Hepatocyte (in vitro differentiated cells): Measurements from ENCODE around the gene UBXN4. TPM values are rescaled to one million over a fixed set of nuclear protein-coding genes. Genes with fewer than 3 reads are reported as not detected.

Experiments
- DNase-seq: peaks from one replicate; pipeline ENCODE4 v3.0.0-alpha.2; 2016; ENCODE audit warnings: low spot score
- H2AFZ ChIP-seq: fragments of 200-600 bp; sonication (generic); 2 replicates; pipeline ENCODE4 v1.6.0; 2016; ENCODE audit warnings: antibody characterized with exemption, mild to moderate bottlenecking
- H3K27ac ChIP-seq: fragments of 200-600 bp; sonication (generic); 2 replicates; pipeline ENCODE4 v1.5.1; 2016; ENCODE audit warnings: mild to moderate bottlenecking
- H3K27me3 ChIP-seq: fragments of 200-600 bp; sonication (generic); 2 replicates; pipeline ENCODE4 v1.6.1; 2016
- H3K36me3 ChIP-seq: fragments of 200-600 bp; sonication (generic); replicated peaks from 2 replicates; pipeline ENCODE4 v1.5.1; 2016; ENCODE audit warnings: low read depth; ENCODE audit not compliant: insufficient read depth
- H3K4me1 ChIP-seq: fragments of 200-600 bp; sonication (generic); 2 replicates; pipeline ENCODE4 v1.5.1; 2016; ENCODE audit warnings: mild to moderate bottlenecking, moderate library complexity; ENCODE audit not compliant: insufficient read depth
- H3K4me2 ChIP-seq: fragments of 200-600 bp; sonication (generic); 2 replicates; pipeline ENCODE4 v1.6.0; 2016
- H3K4me3 ChIP-seq: fragments of 200-600 bp; sonication (generic); 2 replicates; pipeline ENCODE4 v1.5.1; 2016; ENCODE audit warnings: mild to moderate bottlenecking
- H3K79me2 ChIP-seq: fragments of 200-600 bp; sonication (generic); 2 replicates; pipeline ENCODE4 v1.6.0; 2017; ENCODE audit warnings: mild to moderate bottlenecking
- H3K9me2 ChIP-seq: fragments of 200-600 bp; sonication (generic); replicated peaks from 2 replicates; pipeline ENCODE4 v1.6.0; 2017; ENCODE audit warnings: mild to moderate bottlenecking; ENCODE audit not compliant: insufficient read depth
- H3K9me3 ChIP-seq: fragments of 200-600 bp; sonication (generic); 2 replicates; pipeline ENCODE4 v1.5.1; 2016; ENCODE audit warnings: low read depth, mild to moderate bottlenecking
- H4K20me1 ChIP-seq: fragments of 200-600 bp; sonication (generic); 2 replicates; pipeline ENCODE4 v1.6.0; 2016; ENCODE audit warnings: mild to moderate bottlenecking; ENCODE audit not compliant: insufficient read depth, poor library complexity, severe bottlenecking
- EZH2 ChIP-seq: fragments of 200-600 bp; sonication (generic); IDR thresholded peaks from 2 replicates; pipeline ENCODE4 v1.6.1; 2016; ENCODE audit warnings: antibody characterized with exemption, mild to moderate bottlenecking, borderline replicate concordance
- EZH2phosphoT487 ChIP-seq: fragments of 200-600 bp; sonication (generic); IDR thresholded peaks from one replicate; pipeline ENCODE4 v1.6.1; 2018; ENCODE audit warnings: antibody characterized with exemption, mild to moderate bottlenecking, low read depth, moderate library complexity; ENCODE audit not compliant: unreplicated experiment, severe bottlenecking
- WGBS: methylation state at CpG from one replicate; pipeline ENCODE4 v1.1.6; 2016; ENCODE audit warnings: low lambda C conversion rate; ENCODE audit errors: missing lambda C conversion rate; 5-methylcytosine and 5-hydroxymethylcytosine counted together
- polyA plus RNA-seq: library from polyadenylated mRNA; unstranded; fragments of >200 nt; fragmentation: Nextera tagmentation; extraction: Ambion mirVana; gene quantifications from 2 replicates; pipeline ENCODE4 v1.2.1, GENCODE V29; 2016
- total RNA-seq: library from RNA; depleted of rRNA; stranded (reverse); fragments of >200 nt; gene quantifications from 2 replicates; pipeline ENCODE4 v1.2.3, GENCODE V29; 2014
- TF ChIP-seq, protein P1 (sequence below): fragments of 200-600 bp; sonication (generic); IDR thresholded peaks from 2 replicates; pipeline ENCODE4 v1.5.1; 2016; ENCODE audit warnings: antibody characterized with exemption, mild to moderate bottlenecking; ENCODE audit not compliant: poor library complexity

UBXN4 gene
- total RNA-seq (111 and 121 TPM in 2 replicates), polyA plus RNA-seq (244 and 276 TPM in 2 replicates)

- Histone ChIP-seq H4K20me1 (peaks cover 34% of the 10 kb centered on the region), H3K9me3 (no peaks in the 10 kb centered on the region), H3K4me3 (peak within 1 kb of the TSS; percentile 95), H3K36me3 (no peaks in the 10 kb centered on the region), H2AFZ (peak within 1 kb of the TSS; percentile 79), H3K4me1 (peaks cover 6% of the 10 kb centered on the region), H3K27me3 (no peaks in the 10 kb centered on the region), H3K4me2 (peak within 1 kb of the TSS; percentile 73), H3K27ac (peak within 1 kb of the TSS; percentile 100), H3K79me2 (peaks cover 46% of the 10 kb centered on the region), H3K9me2 (no peaks in the 10 kb centered on the region)
- WGBS, result 1% methylated on average over 78 of the region's 93 CpGs
- peak; percentile 98 for DNase-seq
- no peak for TF ChIP-seq EZH2
- TF ChIP-seq, protein P1, sequence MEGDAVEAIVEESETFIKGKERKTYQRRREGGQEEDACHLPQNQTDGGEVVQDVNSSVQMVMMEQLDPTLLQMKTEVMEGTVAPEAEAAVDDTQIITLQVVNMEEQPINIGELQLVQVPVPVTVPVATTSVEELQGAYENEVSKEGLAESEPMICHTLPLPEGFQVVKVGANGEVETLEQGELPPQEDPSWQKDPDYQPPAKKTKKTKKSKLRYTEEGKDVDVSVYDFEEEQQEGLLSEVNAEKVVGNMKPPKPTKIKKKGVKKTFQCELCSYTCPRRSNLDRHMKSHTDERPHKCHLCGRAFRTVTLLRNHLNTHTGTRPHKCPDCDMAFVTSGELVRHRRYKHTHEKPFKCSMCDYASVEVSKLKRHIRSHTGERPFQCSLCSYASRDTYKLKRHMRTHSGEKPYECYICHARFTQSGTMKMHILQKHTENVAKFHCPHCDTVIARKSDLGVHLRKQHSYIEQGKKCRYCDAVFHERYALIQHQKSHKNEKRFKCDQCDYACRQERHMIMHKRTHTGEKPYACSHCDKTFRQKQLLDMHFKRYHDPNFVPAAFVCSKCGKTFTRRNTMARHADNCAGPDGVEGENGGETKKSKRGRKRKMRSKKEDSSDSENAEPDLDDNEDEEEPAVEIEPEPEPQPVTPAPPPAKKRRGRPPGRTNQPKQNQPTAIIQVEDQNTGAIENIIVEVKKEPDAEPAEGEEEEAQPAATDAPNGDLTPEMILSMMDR, result peak; percentile 51
Observed at GRCh38 chr2:135741395-135742324, at the start of gene UBXN4. Gene UBXN4, plus strand, starts transcription at chr2:135741855. Its CDS starts 75 bp downstream, at chr2:135741930.

- Histone ChIP-seq H3K36me3 (no peaks in the 10 kb centered on the region), H3K27me3 (no peaks in the 10 kb centered on the region), H3K27ac (no peak overlapping the region), H2AFZ (no peak overlapping the region), H3K9me2 (no peaks in the 10 kb centered on the region), H3K4me3 (no peak overlapping the region), H4K20me1 (no peaks in the 10 kb centered on the region), H3K4me2 (no peak overlapping the region), H3K79me2 (no peaks in the 10 kb centered on the region), H3K9me3 (no peaks in the 10 kb centered on the region), H3K4me1 (no peaks in the 10 kb centered on the region)
- TF ChIP-seq EZH2 (no peak), EZH2phosphoT487 (no peak)
- TF ChIP-seq, protein P1, result no peak
- 66% methylated on average over 2 of the region's 2 CpGs for WGBS
- no peak for DNase-seq
Observed at GRCh38 chr2:135694711-135695110, 46.9 kb upstream of the UBXN4 start.

- DNase-seq, result no peak
Observed at GRCh38 chr2:135698838-135699237, 42.8 kb upstream of the UBXN4 start.

More at GRCh38 chr2:135698838-135699237, 42.8 kb upstream of the UBXN4 start:
- Histone ChIP-seq H3K27me3 (no peaks in the 10 kb centered on the region), H3K79me2 (no peaks in the 10 kb centered on the region), H3K4me1 (no peaks in the 10 kb centered on the region), H4K20me1 (no peaks in the 10 kb centered on the region), H3K9me2 (no peaks in the 10 kb centered on the region), H3K27ac (no peak overlapping the region), H3K4me2 (no peak overlapping the region), H3K9me3 (no peaks in the 10 kb centered on the region), H2AFZ (no peak overlapping the region), H3K36me3 (no peaks in the 10 kb centered on the region), H3K4me3 (no peak overlapping the region)
- WGBS, result 98% methylated on average over 2 of the region's 2 CpGs
- TF ChIP-seq EZH2phosphoT487 (no peak), EZH2 (no peak)
- TF ChIP-seq, protein P1, result no peak
